Prostate gland (tissue), 2 donors: ENCODE results near the gene ETNK1.

Source experiments
- POLR2A ChIP-seq: fragments of 450-650 bp; IDR thresholded peaks from one replicate; pipeline ENCODE4 v1.6.1; 2016; ENCODE audit warnings: antibody characterized with exemption, mild to moderate bottlenecking
- POLR2AphosphoS5 ChIP-seq: sonication (generic); formaldehyde crosslinking; IDR thresholded peaks from one replicate; pipeline ENCODE4 v1.6.1; 2017; ENCODE audit warnings: antibody characterized with exemption
- TF ChIP-seq, protein P1 (sequence below), 4 experiments: fragments of 200-600 bp in 2 of 4; fragments of 450-650 bp in 2 of 4; sonication (generic) in 2 of 4; IDR thresholded peaks; 1 replicate in 3 of 4; 2 replicates in 1 of 4; pipeline ENCODE4 v1.5.1; 2016 to 2019; ENCODE audit warnings: antibody characterized with exemption in 4 of 4, mild to moderate bottlenecking in 2 of 4, moderate library complexity in 2 of 4

GRCh38 chr12:22609501-22609900 lies 15.5 kb upstream of the ETNK1 start:
- TF ChIP-seq POLR2A (no peak), POLR2AphosphoS5 (no peak)
- TF ChIP-seq, protein P1, sequence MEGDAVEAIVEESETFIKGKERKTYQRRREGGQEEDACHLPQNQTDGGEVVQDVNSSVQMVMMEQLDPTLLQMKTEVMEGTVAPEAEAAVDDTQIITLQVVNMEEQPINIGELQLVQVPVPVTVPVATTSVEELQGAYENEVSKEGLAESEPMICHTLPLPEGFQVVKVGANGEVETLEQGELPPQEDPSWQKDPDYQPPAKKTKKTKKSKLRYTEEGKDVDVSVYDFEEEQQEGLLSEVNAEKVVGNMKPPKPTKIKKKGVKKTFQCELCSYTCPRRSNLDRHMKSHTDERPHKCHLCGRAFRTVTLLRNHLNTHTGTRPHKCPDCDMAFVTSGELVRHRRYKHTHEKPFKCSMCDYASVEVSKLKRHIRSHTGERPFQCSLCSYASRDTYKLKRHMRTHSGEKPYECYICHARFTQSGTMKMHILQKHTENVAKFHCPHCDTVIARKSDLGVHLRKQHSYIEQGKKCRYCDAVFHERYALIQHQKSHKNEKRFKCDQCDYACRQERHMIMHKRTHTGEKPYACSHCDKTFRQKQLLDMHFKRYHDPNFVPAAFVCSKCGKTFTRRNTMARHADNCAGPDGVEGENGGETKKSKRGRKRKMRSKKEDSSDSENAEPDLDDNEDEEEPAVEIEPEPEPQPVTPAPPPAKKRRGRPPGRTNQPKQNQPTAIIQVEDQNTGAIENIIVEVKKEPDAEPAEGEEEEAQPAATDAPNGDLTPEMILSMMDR (IDR thresholded peaks at IDR 0.05) = no peak
